ENCODE data around the gene NLGN1.

NLGN1 gene

DNA sequence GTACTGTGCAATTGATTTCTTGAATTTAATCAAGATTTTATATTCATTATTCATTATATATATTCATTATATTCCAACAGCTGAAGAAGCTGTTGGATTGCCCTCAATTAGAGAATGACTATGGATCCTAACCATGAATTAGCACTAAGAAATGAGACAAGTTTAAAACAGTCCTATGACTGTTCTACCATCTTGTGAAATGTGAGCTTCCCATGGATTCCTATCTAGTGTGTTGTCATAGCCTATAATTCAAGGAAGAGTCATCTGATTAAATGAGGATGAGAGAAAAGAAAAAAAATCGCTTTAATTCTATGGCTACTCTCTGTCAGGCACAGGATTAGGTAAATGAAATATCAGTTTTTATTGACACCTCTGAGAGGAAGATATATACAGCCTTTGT lies 765.0 kb downstream of the NLGN1 start:
- in situ Hi-C loops (cut with HindIII; ENCODE audit: low pct_unique_long_range_greater_than_20kb, low sequenced_read_pairs), result no loop called here

DNA sequence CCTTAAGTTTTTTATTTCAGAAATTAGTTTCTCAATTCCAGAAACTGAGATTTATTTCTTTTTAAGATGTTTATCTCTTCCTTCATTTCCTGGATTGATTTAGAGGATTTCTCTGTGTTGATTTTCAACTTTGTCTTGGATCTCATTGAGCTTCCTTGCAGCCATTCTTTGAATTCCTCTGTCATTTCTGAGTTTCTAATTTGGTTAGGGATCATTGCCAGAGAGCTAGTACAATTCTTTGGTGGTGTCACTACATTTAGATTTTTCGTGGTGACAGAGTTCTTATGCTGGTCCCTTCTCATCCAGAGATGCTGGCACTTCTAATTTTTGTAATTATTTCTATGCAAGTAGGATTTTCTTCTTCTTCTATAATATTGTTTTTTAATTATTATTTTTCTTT lies 770.5 kb downstream of the NLGN1 start:
- no peak for TF ChIP-seq JUND (IDR thresholded peaks at IDR 0.05; ENCODE audit: low read depth)
- DNase-seq (ENCODE audit: low read depth in 1 of 2, low spot score in 1 of 2), result no peak

More for the DNA sequence above, 765.0 kb downstream of the NLGN1 start:
- DNase-seq (ENCODE audit: low read depth in 1 of 2, low spot score in 1 of 2), result no peak
- no peak for TF ChIP-seq JUND (IDR thresholded peaks at IDR 0.05; ENCODE audit: low read depth)

DNA sequence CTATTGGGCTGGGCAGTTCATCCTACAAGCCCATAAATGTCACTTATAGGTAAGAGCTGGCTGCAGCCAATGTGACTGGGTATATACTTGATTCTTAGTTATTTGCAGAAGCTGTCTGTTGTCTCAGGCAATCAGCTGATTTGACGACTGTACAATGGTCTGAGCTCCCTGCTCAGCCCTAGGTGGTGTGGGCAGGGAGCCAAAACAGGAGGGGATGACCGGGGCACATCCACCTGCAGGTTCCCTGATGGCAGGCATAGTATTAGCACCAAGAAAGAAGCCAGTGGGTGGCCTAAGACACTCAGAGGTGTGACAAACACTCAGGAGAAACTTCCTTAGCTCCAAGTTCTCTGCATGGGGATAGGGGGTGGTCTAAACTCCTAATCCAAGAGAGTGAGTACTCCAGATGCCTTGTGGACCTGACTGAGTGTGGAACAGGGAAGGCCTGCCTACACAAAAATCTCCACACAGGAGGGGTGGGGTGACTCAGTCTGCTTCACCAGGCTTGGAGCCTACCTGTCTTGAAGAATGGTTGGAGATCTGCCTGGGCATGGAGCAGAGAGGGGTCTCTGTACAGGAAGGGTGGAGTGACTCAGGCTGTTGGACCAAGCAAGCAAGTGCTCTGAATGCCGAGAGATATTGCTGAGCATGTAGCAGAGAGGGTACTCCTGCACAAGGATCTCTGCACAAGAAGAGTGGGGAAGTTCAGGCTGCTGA lies 771.2 kb downstream of the NLGN1 start:
- in situ Hi-C loops (cut with HindIII; ENCODE audit: low pct_unique_long_range_greater_than_20kb, low sequenced_read_pairs), result no loop called here
- no peak for TF ChIP-seq JUND (IDR thresholded peaks at IDR 0.05; ENCODE audit: low read depth)
- peak in 1 of 2 experiments; percentile 32 for DNase-seq (ENCODE audit: low read depth in 1 of 2, low spot score in 1 of 2)

More for the DNA sequence above, 770.5 kb downstream of the NLGN1 start:
- in situ Hi-C loops (cut with HindIII; ENCODE audit: low pct_unique_long_range_greater_than_20kb, low sequenced_read_pairs), result no loop called here

DNA sequence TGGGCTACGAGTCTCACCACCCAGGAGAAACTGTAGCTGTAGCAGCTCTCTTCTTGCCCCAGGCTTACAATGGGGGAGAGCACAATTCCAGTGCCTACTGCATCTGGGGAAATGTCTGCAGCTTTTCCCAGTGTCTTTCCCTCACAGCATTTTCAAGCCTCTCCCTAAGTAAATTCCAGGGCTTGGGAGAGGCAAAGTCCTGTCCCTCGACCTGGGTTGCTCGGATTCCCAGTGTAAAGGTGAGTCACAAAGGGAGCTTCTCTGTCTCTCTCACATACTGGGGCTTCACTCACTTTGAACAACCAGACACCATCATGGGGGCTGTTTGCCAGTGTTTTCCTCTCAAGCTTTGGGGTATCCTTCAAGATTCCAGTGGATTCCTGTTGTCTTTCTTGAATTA lies 772.2 kb downstream of the NLGN1 start:
- in situ Hi-C loops (cut with HindIII; ENCODE audit: low pct_unique_long_range_greater_than_20kb, low sequenced_read_pairs), result no loop called here
- DNase-seq (ENCODE audit: low read depth in 1 of 2, low spot score in 1 of 2), result no peak
- no peak for TF ChIP-seq JUND (IDR thresholded peaks at IDR 0.05; ENCODE audit: low read depth)

DNA sequence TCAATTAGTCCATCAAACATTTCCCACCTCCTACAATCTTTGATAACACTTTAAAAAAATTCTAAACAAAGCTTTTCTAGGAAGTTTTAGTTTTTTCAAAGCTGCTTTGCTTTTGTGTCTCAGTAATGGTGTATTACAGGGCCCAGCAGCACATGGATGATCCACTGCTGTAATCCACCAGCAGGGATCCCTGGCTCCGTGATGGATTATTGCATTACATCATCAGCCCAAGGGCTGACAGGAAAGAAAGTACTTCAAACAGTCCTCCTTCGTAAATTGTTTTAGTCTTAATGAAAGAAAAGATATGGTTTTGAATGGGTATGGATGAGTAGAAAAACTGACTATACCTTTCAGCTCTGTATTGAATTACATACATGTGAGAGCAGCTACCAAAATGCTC lies 772.7 kb downstream of the NLGN1 start:
- no peak for DNase-seq (ENCODE audit: low read depth in 1 of 2, low spot score in 1 of 2)
- in situ Hi-C loops (cut with HindIII; ENCODE audit: low pct_unique_long_range_greater_than_20kb, low sequenced_read_pairs), result no loop called here
- TF ChIP-seq JUND (IDR thresholded peaks at IDR 0.05; ENCODE audit: low read depth), result no peak

DNA sequence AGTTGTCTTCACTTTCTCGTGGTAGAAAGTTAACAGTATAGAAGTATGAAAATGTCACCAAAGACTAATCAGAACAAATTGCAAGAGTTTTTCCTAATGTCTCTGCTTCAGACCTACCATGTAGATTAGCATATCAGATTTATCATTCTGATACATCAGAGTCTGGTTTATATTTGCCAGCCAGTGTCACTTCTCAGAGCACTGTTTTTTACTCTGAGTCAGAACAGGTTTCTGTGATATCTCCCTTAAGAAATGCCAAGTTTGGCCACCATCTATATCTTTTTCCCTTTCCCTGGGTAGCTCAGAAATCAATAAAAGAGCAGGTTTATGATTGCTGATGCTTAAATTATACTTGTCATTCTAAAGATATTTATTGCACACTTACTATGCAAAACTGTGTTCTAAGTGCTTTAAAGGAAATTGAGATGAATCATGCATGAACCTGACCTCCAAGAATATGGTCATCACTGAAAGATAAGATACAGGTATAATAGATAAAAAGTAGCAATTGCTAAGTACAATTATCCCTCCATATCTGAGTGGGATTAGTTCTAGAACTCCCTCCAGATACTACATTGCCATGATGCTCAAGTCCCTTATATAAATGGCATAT lies 788.9 kb downstream of the NLGN1 start:
- no peak for DNase-seq (ENCODE audit: low read depth in 1 of 2, low spot score in 1 of 2)
- in situ Hi-C loops (cut with HindIII; ENCODE audit: low pct_unique_long_range_greater_than_20kb, low sequenced_read_pairs), result no loop called here
- no peak for TF ChIP-seq JUND (IDR thresholded peaks at IDR 0.05; ENCODE audit: low read depth)

DNA sequence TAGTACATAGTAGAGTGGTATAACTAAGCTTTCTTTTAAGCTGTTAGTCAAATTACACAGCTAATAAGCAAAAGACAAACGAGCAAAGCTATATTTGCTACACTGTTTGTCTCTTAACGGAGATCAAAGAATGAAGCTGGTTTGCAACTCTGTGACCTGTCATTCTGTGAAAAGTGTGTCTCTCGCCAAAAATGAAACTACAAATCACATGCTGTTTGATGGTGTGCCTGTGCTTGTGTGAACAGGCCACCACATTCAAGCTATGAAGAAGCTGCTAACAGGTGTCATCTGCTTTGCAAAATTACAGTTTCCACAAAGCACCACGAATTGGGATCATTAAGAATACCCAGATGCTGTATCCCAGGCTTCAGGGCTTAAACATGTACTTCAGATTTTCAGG lies 793.8 kb downstream of the NLGN1 start:
- DNase-seq (ENCODE audit: low read depth in 1 of 2, low spot score in 1 of 2), result no peak
- in situ Hi-C loops (cut with HindIII; ENCODE audit: low pct_unique_long_range_greater_than_20kb, low sequenced_read_pairs), result no loop called here

DNA sequence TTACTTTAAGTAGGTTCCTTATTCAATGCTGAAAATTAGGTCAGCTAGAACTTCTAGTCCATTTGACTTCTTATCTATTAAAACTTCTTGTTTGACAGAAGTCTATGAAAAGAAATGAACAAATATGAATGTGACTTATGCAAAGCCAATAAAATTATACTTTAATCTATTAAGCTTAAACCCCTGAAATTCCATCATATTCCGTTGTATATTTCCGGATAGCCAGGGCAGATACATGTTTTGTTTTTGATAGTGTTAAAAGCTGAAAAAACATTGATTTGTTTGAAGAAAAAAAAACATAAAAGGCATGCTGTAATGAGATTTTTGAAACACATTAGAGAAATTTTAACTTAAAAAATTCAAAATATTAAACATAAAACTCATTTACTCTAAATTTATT lies 794.4 kb downstream of the NLGN1 start:
- in situ Hi-C loops (cut with HindIII; ENCODE audit: low pct_unique_long_range_greater_than_20kb, low sequenced_read_pairs), result no loop called here
- TF ChIP-seq JUND (IDR thresholded peaks at IDR 0.05; ENCODE audit: low read depth), result no peak
- DNase-seq (ENCODE audit: low read depth in 1 of 2, low spot score in 1 of 2), result no peak

More for the DNA sequence above, 793.8 kb downstream of the NLGN1 start:
- no peak for TF ChIP-seq JUND (IDR thresholded peaks at IDR 0.05; ENCODE audit: low read depth)

DNA sequence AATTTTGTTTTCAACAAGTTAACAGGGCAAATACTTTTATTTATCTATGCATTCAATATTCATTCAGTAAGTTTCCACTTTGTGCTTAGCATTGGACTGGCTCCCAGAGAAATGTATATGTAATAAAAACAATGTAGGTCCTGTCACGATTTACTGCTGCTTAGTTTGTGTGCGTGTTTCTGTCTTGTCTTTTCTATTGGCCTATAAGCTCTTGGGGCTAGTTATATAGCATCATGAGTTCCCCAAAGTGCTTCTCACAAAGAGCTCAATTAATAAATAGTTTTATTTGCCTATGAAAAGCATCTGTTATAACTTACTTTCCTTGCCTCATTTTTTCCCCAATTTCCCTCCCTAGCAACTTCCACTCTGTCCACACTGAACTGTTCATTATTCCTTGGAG lies 794.9 kb downstream of the NLGN1 start:
- in situ Hi-C loops (cut with HindIII; ENCODE audit: low pct_unique_long_range_greater_than_20kb, low sequenced_read_pairs), result no loop called here
- TF ChIP-seq JUND (IDR thresholded peaks at IDR 0.05; ENCODE audit: low read depth), result no peak
- DNase-seq (ENCODE audit: low read depth in 1 of 2, low spot score in 1 of 2), result no peak

DNA sequence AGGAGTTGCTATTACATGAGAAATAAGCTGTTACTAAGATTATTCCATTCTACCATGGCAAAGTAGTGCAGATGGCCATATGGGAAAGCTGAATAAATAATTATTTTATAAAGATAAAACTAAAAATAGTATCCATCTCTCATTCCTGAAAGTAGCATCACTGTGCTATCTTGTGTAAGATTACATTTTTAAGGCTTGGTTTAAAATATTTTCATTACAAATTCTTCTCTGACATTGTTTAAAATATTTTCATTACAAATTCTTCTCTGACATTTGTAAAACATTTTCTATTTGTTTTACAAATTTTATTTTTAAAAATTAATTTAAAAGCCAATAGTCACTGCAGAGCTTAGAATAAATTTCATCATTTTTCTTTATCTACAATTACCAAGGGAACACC lies 796.1 kb downstream of the NLGN1 start:
- no peak for DNase-seq (ENCODE audit: low read depth in 1 of 2, low spot score in 1 of 2)
- in situ Hi-C loops (cut with HindIII; ENCODE audit: low pct_unique_long_range_greater_than_20kb, low sequenced_read_pairs), result no loop called here
- TF ChIP-seq JUND (IDR thresholded peaks at IDR 0.05; ENCODE audit: low read depth), result no peak

DNA sequence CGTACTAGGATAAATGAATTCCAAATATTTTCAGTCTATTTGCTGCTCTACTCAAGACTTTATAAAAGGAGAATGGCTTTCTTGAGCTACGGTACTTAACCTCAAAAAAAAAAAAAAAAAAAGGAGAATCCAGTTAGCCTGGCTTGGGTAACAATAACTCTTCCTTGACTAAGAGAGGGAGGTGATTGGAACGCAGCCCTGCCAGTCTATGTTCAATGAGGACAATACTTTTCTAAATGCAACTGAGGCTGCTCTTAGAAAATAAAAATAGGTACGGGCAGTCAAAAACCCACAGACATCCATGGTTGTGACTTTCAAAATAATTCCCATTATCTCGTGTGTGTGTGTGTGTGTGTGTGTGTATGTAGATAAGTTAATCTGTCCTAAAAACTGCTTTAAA lies 799.9 kb downstream of the NLGN1 start:
- peak in 1 of 2 experiments; percentile 53 for DNase-seq (ENCODE audit: low read depth in 1 of 2, low spot score in 1 of 2)
- in situ Hi-C loops (cut with HindIII; ENCODE audit: low pct_unique_long_range_greater_than_20kb, low sequenced_read_pairs), result no loop called here
- no peak for TF ChIP-seq JUND (IDR thresholded peaks at IDR 0.05; ENCODE audit: low read depth)

DNA sequence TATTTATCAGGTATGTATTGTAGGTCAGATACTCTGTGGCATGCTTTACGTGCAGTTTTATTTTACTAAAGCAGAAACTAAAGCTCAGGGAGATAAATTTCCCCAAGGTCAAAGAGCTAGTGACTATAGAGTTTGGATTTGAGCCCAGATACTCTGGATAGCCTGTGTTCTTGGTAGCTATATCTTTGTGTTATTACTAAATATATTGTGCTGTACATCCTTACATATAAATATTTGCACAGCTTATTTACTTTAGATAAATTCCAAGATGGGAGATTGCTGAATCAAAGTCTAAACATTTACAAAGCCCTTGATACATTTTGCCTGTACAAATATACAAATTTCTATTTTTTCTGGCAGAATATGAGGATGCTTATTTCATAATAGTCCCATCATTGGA lies 800.7 kb downstream of the NLGN1 start:
- DNase-seq (ENCODE audit: low read depth in 1 of 2, low spot score in 1 of 2), result peak in 1 of 2 experiments; percentile 26
- TF ChIP-seq JUND (IDR thresholded peaks at IDR 0.05; ENCODE audit: low read depth), result peak; percentile 57
- in situ Hi-C loops (cut with HindIII; ENCODE audit: low pct_unique_long_range_greater_than_20kb, low sequenced_read_pairs), result no loop called here

DNA sequence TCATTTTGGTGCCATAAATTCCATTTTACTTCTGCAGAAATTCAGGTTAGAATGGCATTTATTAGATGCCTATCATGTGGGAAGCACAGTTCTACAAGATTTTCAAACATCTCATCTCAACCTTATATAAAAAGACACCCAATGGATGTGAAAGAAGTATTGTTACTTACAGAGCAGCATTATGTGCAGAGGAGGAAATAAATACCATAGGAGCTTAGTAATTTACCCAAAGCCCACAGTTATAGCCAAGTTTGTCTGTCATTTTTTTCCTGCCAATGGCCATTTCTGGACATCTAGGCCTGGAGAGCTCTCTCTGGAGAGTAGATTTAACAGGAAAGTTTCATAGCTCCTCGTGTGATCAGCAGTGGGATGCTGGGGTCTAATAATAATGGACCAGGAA lies 802.2 kb downstream of the NLGN1 start:
- TF ChIP-seq JUND (IDR thresholded peaks at IDR 0.05; ENCODE audit: low read depth), result no peak
- no peak for DNase-seq (ENCODE audit: low read depth in 1 of 2, low spot score in 1 of 2)
- in situ Hi-C loops (cut with HindIII; ENCODE audit: low pct_unique_long_range_greater_than_20kb, low sequenced_read_pairs), result no loop called here
